DMS53 (cell line): ENCODE measurements around the gene STIM2.
"Not testable (repeated sequence)": the region's sequence is repeated elsewhere in the genome, so short reads cannot be mapped to it uniquely, and the experiment has no call there.

Source experiments
- DNase-seq: peaks from one replicate; lab custom pipeline; 2025; lab: John Stamatoyannopoulos, UW

STIM2 gene

DNA sequence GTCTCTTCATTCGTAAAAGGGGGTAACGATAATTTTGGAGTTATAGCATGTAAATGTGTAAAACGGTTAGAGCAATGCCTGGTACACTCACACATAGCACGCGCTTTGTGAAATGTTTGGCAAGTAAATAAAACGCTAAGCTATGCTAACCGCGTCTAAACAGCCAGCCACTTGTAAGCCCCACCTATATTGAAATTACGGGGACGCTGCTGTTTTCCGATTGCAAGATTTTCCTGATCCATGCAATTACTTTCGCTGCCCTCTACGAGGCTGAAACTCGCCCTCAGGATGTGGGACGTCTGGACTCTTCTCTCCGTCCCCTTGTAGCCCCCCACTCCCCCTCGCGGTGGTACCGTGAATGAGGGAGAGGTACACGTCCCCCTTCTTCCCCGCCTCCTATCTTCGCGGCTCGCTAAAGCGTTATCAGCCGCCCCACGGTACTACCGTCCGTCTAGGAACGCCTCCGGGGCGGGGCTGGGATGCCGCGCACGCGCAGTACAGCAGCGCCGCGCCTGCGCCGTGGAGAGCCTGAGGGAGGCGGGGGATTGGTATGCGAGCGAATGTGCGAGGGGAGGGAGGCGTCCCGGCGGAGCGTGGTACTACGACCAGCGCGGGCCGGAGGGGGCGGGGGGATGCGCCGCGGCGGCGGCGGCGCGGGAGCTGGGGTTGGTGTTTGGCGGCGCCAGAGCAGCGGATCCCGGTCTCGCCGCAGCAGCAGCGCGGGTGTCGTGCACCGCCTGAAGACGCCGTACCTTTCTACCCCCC, at the start of gene STIM2:
STIM2 (plus strand) TSS at position 685 of the 765 bp plus-strand sequence.
- peak; percentile 99 for DNase-seq

DNA sequence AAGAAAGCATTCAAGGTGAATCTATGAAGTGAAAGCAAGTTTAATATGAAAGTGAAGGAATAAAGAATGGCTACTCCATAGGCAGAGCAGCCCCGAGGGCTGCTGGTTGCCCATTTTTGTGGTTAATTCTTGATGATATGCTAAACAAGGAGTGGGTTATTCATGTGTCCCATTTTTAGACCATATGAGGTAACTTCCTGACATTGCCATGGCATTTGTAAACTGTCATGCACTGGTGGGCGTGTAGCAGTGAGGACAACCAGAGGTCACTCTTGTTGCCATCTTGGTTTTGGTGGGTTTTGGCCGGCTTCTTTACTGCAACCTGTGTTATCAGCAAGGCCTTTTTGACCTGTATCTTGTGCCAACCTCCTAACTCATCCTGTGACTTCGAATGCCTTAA, 49.1 kb upstream of the STIM2 start:
- not testable (repeated sequence) for DNase-seq

DNA sequence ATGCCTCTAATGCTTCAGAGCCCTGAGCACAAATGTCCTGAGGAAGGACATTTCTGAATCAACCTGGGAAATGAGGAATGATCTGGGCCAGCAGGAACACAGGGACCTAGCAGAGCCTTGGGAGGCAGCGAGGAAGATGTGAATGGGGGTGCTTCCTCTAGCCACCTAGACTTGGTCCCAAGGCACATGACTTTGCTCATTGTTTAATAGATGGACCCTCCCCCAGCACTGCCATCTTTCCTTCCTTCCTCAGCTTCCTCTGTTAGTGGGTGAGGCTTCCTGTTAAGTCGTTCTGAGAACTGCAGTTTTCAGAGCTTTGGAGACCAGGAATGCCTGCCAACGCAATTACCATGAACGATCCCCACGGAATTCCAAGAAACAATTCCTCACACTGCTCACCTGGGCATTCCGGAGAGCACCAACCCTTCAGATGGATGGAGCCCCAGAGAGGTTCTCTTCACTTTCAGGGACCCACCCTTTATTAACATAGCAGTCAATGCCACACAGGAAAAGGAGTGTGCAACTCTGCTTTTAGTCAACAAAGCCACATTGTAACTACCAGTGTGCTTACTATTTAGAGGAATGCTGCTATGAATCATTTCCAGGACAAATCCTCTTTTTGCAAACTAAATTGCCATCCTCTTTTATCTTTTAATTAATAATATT, 48.5 kb upstream of the STIM2 start:
- DNase-seq = no peak

DNA sequence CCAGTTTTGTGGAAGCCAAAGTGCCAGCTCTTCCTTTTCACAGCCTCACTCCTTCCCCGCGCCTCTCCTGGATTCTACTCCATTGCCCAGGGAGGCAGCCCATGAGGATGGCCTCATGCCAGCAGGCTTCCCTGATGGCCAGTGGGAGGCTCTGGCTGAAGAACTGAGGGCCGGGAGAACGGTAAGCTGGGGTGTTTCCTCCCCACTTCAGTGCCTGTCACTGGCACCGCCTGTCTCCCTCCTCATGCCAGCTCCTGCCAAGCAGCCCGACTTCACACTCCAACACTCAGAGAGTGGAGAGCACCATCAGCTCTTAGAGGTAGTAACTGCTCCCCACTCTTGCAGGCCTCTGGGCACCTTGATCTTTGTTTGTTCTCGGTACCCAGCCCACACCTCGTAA, 46.9 kb upstream of the STIM2 start:
- DNase-seq = no peak

DNA sequence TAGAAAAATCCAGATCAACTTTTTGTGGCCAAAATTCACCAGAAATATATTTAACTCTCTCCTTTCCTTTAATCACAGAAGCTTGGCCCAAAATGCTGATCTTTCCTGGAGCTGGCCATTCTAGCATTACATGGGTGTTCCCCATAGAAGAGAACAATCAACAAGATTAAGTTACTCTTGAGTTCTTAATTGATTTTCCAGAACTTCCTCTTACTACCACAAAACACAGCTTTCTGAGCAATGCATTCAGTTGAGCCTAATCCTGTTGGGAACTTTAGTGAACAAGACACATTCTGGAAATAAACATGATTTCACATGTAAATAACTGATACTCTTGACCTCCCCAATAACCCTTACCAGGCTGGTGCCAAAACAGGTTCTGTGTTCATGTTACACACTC, 45.4 kb upstream of the STIM2 start:
- DNase-seq = no peak

DNA sequence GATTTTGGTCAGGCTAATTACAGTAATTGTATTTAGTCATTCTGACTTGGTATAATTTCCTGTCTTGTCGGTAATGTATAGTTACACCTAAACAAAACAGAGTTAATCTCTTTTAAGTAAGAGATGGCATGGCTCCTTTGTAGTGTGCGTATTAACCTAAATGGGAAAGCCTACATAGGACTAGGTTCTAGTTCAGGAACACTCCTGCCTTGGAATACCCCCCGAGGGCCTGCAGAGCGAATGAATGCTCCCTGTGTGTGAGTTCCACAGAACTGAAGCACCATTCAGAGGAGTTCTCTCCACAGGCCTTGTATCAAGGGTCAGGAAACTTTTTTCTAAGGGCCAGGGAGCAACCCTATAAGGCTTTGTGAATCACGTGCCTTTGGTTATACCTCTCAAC, 44.9 kb upstream of the STIM2 start:
- no peak for DNase-seq

DNA sequence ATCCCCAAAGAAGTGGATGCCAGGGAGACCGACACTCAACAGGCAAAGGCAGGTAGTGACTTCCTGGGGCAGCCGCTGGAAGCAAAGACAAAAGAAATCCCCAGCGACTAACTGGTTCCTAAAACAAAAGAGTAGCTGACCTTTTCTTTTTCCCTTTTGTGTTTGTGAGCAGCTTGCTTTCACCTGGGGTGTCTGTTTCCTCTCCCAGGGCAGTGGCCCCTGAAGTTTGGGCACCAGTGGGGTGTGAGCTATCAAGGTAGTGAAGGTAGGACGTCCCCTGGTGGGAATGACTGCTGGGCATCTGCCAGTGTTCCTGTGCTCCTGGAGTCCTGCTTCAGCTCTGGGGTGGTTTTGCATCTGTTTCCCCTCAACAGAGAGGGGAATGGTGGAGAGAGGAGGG, 41.6 kb upstream of the STIM2 start:
- DNase-seq = peak; percentile 17

DNA sequence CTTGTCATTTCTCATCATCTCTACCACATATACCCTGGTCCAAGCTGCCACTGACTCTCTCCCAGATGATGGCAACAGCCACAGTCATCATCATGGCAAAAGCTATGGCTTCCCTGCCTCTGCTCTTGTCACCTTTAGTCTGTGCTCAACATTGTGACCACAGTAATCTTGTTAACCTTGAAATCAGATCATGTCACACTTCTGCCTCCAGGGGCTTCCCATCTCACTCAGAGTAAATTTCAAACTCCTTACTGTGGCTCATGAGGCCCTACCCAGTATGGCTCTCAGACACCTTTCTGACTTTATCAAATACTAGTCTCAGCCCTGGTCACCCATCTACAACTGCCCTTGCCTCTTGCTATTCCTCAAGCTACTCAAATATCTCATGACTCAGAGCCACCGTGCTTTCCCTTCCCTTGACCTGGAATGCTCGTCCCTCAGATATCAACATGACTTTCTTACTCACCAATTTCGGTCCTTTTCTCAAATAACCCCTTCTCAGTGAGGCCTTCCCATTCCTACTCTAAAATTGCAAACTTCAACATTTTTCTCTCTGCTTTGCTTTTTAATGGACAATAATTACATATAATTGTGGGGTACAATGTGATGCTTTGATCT, 41.1 kb upstream of the STIM2 start:
- DNase-seq = no peak

DNA sequence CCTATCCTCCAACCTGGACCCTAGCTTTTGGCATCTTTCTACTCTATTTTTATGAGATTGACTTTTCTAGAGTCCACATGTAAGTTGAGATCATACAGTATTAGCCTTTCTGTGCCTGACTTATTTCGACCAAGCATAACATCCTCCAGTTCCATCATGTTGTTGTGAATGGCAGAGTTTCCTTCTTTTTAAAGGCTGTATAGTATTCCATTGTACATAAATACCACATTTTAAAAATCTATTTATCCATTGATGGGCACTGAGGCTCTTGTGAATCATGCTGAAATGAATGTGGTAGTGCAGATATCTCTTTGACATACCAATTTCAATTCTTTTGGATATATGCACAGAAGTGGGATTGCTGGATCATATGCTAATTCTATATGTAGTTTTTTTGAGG, 40.3 kb upstream of the STIM2 start:
- DNase-seq = no peak

DNA sequence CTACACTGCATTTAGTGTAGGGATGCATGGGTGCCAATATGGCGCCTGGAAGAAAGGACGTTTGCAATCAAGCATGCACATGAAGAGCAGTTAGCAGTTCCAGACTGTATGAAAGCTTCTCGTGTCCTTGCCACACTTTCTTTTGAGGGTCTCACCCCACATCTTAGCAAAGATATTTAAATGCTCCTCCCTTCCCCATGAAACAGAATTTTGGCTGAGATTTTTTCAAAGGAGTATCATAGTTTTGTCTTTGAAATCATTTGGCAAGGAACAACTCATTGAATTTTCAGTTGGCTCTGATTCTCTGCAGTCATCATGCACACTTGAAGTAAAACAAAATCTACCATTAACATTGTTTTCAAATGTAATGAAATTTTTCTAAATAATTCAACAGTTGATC, 39.6 kb upstream of the STIM2 start:
- peak; percentile 30 for DNase-seq

DNA sequence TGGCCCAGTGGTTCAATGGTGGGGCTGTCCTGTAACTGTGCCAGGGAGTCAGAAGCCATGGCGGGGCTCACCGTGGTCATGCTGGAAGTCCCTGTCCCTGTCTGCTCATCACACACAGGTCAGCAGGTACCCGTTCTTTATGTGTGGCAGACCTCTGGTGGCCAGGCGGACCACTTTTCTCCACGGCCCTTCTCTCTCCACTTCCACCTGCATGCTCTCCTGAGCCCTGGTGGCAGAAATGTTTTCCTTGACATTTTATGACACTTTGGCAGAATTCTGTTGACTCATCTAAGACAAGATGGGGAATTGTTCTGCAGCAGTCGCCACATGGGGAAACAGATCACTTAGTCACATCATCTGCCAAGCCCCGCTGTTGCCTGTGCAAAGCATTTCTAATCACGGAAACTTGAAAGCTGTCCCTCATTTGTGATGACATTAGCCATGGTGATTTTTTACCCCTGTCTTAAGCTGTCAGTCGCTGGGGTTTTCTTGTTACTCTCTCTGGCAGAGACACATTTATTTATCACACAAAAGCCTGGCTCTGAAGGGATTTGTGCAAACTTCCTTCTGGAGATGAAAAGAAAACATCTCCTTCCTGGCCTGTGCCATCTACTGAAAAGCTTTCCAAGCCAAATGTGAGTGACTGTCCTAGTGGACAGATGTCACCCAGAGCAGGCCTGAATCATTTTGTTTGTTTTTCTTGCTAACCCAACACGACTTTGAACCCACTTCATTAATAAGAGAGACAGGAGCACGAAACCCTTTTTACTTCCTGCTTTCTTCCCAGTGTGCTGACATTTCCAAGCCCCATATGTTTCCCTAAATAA, 38.8 kb upstream of the STIM2 start:
- DNase-seq = peak; percentile 99

DNA sequence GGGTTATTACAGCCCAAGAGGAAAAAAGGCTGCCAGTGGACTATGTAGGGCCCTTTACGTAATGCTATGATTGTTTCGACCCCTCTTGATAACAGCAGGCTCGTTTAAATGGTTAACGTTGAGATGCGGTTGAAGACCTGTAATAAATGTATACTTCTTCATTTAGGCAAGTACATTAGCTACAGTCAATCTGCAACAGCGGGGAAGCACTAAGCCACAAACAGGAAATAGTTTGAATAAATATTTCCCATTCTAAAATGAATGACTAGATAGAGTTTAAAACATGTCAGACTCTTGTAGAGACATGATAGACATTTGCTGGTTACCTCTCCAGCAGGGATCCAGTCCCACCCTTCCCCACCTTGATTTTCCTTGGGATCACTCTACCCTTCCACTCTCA, 38.1 kb upstream of the STIM2 start:
- peak; percentile 76 for DNase-seq

DNA sequence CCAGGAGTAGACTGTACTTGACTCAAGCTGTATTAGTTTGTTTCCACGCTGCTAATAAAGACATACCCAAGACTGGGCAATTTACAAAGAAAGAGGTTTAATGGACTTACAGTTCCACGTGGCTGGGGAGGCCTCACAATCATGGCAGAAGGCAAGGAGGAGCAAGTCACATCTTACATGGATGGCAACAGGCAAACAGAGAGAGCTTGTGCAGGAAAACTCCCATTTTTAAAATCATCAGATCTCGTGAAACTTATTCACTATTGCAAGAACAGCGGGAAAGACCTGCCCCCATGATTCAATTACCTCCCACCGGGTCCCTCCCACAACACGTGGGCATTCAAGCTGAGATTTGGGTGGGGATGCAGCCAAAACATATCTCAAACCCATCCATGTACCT, 37.7 kb upstream of the STIM2 start:
- peak; percentile 33 for DNase-seq

DNA sequence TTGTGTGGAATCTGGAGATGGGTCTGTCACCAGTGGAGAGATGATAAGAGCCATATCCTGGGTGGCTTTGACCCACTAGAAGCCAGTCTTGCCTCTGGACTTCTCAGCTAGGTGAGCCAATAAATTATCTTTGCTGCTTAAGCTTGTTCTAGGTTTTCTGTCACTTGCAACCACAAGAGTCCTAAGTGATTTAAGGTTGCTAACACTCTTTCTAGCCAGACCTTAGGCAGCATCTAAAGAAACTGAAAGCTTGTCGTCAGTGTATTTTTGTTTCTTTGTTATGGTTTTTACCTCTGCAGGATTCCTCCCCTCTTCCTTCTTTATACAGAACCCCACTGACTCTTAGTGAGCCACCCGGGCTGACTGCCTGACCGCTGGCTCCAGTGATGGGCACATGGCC, 37.1 kb upstream of the STIM2 start:
- no peak for DNase-seq

DNA sequence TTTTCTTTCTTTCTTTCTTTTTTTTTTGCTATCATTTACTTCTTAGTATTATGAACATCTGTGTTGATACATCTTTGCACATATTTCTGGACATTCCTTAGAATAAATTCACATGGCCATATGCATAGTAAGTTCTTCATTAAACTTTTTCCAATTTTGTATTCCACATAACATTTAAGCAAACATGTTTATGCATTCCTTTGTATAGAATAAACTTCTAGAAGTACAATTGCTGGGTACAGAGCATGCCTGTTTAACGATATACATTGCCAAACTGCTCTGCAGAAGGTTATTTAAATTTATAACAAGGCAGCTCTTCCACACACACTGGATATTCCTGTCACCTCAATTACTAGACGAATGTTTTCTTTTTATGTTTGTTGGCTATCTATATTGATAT, 36.0 kb upstream of the STIM2 start:
- DNase-seq = no peak

DNA sequence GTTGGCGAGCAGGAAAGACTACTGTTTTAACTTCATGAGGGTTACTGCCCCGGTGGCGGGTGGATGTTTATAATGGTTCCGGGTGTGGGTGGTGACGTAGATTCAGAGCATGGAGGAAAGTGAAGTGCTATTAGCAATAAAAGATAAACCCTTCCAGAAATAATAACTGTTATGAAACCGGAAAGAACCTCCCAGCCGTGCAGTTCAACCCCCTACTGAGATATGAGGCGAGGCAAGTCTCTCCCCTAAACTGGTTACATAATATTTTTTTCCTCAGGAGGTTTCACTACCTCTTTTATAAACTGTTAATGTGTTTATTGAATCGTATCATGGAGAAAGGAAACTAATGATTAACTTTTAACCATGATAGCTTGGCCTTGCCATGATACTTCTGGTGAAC, 33.9 kb upstream of the STIM2 start:
- peak; percentile 66 for DNase-seq

DNA sequence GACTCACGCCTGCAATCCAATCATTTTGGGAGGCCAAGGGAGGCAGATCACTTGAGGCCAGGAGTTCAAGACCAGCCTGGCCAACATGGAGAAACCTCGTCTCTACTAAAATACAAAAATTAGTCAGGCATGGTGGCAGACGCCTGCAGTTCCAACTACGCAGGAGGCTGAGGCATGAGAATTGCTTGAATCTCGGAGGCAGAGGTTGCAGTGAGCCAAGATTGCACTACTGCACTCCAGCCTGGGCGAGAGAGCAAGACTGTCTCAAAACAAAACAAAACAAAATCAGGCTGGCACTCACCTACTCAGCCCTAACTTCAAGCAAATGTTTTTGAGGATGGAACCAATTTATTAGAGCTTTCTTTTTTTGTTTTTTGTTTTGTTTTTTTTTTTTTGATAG, 33.3 kb upstream of the STIM2 start:
- DNase-seq = not testable (repeated sequence)

DNA sequence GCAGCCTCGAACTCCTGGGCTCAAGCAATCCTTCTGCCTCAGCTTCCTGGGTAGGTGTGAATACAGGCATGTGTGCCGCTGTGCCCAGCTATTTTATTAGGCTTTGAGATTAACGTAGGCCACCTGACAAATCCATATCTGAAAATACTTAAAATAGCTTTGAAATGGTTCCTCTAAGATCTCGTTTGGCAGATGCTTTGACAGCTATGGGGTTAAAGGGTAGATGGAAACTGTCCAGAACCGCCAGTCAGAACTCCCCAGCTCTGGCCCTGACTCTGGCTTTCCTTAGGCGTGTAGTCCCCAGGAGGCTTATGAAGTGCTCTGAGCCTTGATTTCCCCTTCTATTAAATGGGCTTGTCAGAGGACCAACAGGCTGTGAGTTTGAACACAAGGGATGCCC, 32.8 kb upstream of the STIM2 start:
- no peak for DNase-seq

DNA sequence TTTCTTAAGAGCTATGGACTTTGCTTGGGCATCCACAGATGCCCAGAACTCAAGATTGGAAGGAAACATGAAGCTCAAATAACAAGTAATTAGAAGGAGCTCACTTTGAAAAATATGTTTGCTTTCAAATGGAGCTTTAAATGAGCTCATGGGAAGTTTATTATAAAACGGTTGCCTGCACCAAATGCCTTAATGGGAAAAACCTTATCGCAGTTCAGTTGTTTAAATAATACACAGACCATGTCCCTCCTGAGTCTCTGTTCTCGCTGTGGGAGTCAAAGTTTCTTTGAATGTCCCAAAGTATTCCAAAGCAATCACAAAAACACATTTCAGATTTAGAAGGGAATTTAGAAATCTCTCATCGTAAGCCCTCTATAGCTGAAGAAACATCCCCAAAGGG, 31.6 kb upstream of the STIM2 start:
- DNase-seq = no peak

DNA sequence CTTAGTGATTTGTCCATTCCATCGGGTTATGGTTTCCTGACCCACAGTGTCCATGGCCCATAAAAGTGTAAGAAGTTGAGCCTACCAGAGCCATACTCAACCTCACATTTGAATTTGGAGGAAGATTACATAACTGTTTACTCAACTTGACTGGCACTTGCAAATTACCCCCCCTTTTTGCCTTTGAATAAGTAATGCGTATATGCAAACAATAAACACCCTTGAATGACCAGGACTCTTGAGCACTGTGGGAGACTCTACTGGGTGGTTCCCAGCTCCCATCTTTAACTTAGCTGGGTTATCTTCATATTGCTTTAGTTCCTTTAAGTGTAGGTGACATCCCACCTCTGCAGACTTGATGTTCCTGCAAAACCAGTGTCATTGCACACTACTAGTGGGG, 30.6 kb upstream of the STIM2 start:
- no peak for DNase-seq

DNA sequence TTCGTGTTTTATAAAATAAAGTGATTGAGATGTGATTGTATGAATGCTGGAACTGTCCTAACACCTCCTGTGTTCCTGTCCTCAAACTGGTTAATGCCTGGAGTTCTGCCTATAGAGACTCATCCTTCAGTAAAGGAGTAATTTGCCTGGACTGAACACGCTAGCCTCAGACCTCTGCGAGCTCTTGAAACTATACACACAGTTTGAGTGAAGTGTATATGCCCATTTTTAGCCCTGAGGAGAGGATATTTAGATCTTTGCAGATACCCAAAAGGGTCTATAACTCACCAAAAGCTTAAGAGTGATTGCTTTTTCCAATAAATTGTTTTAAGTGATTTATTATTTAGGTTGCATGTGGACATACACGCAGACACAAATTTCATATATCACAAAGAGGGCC, 29.9 kb upstream of the STIM2 start:
- DNase-seq = no peak

DNA sequence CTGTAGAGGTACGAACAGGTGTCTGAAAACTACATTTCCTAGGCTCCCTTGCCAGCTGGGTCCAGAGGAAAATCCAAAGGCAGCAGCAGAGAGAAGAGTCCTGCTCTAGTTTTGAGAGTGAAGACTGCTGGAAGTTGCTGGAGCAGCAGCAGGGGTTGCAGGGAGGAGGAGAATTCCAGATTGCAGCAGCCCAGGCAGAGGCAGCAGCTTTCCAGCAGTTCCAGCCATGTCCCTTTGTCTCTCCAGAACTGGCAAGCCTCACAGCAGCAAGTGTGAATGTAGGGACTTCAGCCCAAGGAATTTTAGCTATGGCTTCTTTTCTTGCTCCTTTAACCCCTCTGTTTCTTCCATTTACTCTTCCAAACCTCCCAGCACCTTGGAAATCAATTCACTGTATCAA, 24.1 kb upstream of the STIM2 start:
- no peak for DNase-seq
